K562 (cell line): ENCODE measurements around the gene FIGLA. TPM values are rescaled to one million over a fixed set of nuclear protein-coding genes. Genes with fewer than 3 reads are reported as not detected.

Experiments
- ATAC-seq: fragments of 200-7000 bp; cut with Tn5 transposase; 3 replicates; pipeline ENCODE4 v1.9.1; 2020; ENCODE audit warnings: moderate library complexity
- BruUV-seq: library from RNA; stranded (reverse); fragments of 400-500 nt; replicated peaks from 2 replicates; lab custom pipeline; 2021; lab: Mats Ljungman, UMichigan
- CTCF ChIA-PET: fragments of 300-600 bp; formaldehyde crosslinking; extraction: SDS; loops from one replicate; lab custom pipeline; 2021; ENCODE audit warnings: low intra/inter-chr PET ratio; lab: Yijun Ruan, JAX
- POLR2A ChIA-PET: fragments of 300-600, 350-650 bp; sonication (Branson Sonifier 250); formaldehyde crosslinking; extraction: SDS; loops from one replicate; lab custom pipeline; 2021; ENCODE audit warnings: antibody characterized with exemption, inconsistent platforms; lab: Yijun Ruan, JAX
- DNase-seq, 4 experiments: peaks; one replicate each; pipeline versions ENCODE4 v3.0.0 to v3.0.0-alpha.2; 2011 to 2018; ENCODE audit warnings: low spot score in 3 of 4, mixed read lengths in 3 of 4; ENCODE audit errors: extremely low read depth in 1 of 4
- FAIRE-seq: peaks from 2 replicates; lab custom pipeline; 2011; peaks lifted over from hg19 to GRCh38; lab: Jason Lieb, UNC
- H2AFZ ChIP-seq: 2 replicates; pipeline ENCODE4 v1.6.0; 2011; ENCODE audit warnings: low read depth, low read length, control low read depth, inconsistent platforms
- H3K27ac ChIP-seq: fragments of 200-600 bp; 3 replicates; pipeline ENCODE4 v1.8.0; 2011; ENCODE audit warnings: low read depth, mild to moderate bottlenecking, control low read depth, inconsistent platforms, low read length, moderate library complexity, mixed read lengths; ENCODE audit errors: extremely low read depth
- H3K27me3 ChIP-seq, 2 experiments: fragments of 300-600 bp in 1 of 2; 2 replicates in 1 of 2; 3 replicates in 1 of 2; pipeline versions ENCODE4 v1.6.0 to v1.8.0; 2011; ENCODE audit warnings: inconsistent platforms in 2 of 2, low read length in 2 of 2, mild to moderate bottlenecking in 1 of 2, mixed read lengths in 1 of 2, moderate library complexity in 1 of 2; ENCODE audit not compliant: control insufficient read depth in 2 of 2, insufficient read depth in 2 of 2
- H3K36me3 ChIP-seq: fragments of 300-600 bp; 3 replicates; pipeline ENCODE4 v1.8.0; 2011; ENCODE audit warnings: mild to moderate bottlenecking, low read length, inconsistent platforms; ENCODE audit not compliant: control insufficient read depth, insufficient read depth
- H3K4me1 ChIP-seq, 2 experiments: fragments of 200-600 bp in 1 of 2; replicated peaks in 1 of 2; 2 replicates in 1 of 2; 3 replicates in 1 of 2; pipeline versions ENCODE4 v1.5.1 to v1.8.0; 2011; ENCODE audit warnings: inconsistent platforms in 2 of 2, low read length in 2 of 2, mild to moderate bottlenecking in 1 of 2, mixed read lengths in 1 of 2, moderate library complexity in 1 of 2; ENCODE audit not compliant: control insufficient read depth in 2 of 2, insufficient read depth in 2 of 2
- H3K4me2 ChIP-seq: 2 replicates; pipeline ENCODE4 v1.6.1; 2011; ENCODE audit warnings: low read length, control low read depth, inconsistent platforms, mixed read lengths; ENCODE audit not compliant: insufficient read depth
- H3K4me3 ChIP-seq: fragments of 200-600 bp; sonication (generic), shearing (Covaris generic); 2 replicates; pipeline ENCODE4 v1.5.1; 2016; ENCODE audit warnings: control low read depth, inconsistent platforms
- H3K79me2 ChIP-seq: fragments of 200-600 bp; 3 replicates; pipeline ENCODE4 v1.8.0; 2011; ENCODE audit warnings: low read length, inconsistent platforms; ENCODE audit not compliant: control insufficient read depth, insufficient read depth
- H3K9ac ChIP-seq, 2 experiments: 2 replicates each; pipeline versions ENCODE4 v1.6.0 to v1.6.1; 2011; ENCODE audit warnings: low read depth in 2 of 2, low read length in 2 of 2, control low read depth in 1 of 2, inconsistent platforms in 1 of 2, mild to moderate bottlenecking in 1 of 2, mixed read lengths in 1 of 2; ENCODE audit not compliant: insufficient read depth in 1 of 2
- H3K9me1 ChIP-seq: one replicate; pipeline ENCODE4 v1.6.0; 2011; ENCODE audit warnings: inconsistent platforms, mild to moderate bottlenecking, low read length, moderate library complexity; ENCODE audit not compliant: control insufficient read depth, insufficient read depth
- H3K9me3 ChIP-seq: replicated peaks from 2 replicates; pipeline ENCODE4 v1.5.1; 2011; ENCODE audit warnings: low read depth, low read length, inconsistent platforms; ENCODE audit not compliant: control insufficient read depth, insufficient read depth
- H4K20me1 ChIP-seq: replicated peaks from 2 replicates; pipeline ENCODE4 v1.6.1; 2011; ENCODE audit warnings: low read length, inconsistent platforms, mixed read lengths; ENCODE audit not compliant: control insufficient read depth, insufficient read depth
- ARID1B ChIP-seq: fragments of 450-650 bp; IDR thresholded peaks from 2 replicates; pipeline ENCODE4 v1.6.1; 2016; ENCODE audit warnings: antibody characterized with exemption, mild to moderate bottlenecking, inconsistent platforms
- CHD1 ChIP-seq: fragments of 200-600 bp; sonication (generic); IDR thresholded peaks from one replicate; pipeline ENCODE4 v1.6.1; 2012; ENCODE audit warnings: mild to moderate bottlenecking, moderate library complexity, low read length, inconsistent platforms
- JUND ChIP-seq, 2 experiments: IDR thresholded peaks; 2 replicates in 1 of 2; 3 replicates in 1 of 2; pipeline ENCODE4 v1.6.1; 2011; ENCODE audit warnings: borderline replicate concordance in 2 of 2, low read depth in 2 of 2, low read length in 2 of 2, improper control_type of control experiment in 1 of 2, missing biosample characterization in 1 of 2, missing genetic modification characterization in 1 of 2, missing genetic modification reagents in 1 of 2
- PRDM10 ChIP-seq: fragments of 450-650 bp; IDR thresholded peaks from 2 replicates; pipeline ENCODE4 v1.6.1; 2018; ENCODE audit not compliant: partially characterized antibody
- RBFOX2 ChIP-seq: fragments of 200-400 bp; formaldehyde crosslinking; IDR thresholded peaks from 2 replicates; pipeline ENCODE4 v1.6.1; 2017; ENCODE audit warnings: low read depth, mild to moderate bottlenecking, low read length, moderate library complexity
- U2AF2 ChIP-seq: fragments of 200-400 bp; formaldehyde crosslinking; optimal IDR thresholded peaks from 2 replicates; pipeline ENCODE3; 2017; ENCODE audit warnings: low read depth, mild to moderate bottlenecking, low read length
- WGBS: fragments of 100-300 bp; shearing (Covaris generic); methylation state at CpG from one replicate; pipeline ENCODE4 v1.1.6; 2016; ENCODE audit warnings: low coverage, mixed read lengths; ENCODE audit not compliant: insufficient coverage; ENCODE audit errors: missing lambda C conversion rate; 5-methylcytosine and 5-hydroxymethylcytosine counted together
- in situ Hi-C: fragments of 300-500 bp; cut with MboI; formaldehyde crosslinking; loops from 4 replicates; pipeline ENCODE4 v1.15.0; 2018; ENCODE audit warnings: inconsistent platforms, mixed read lengths
- intact Hi-C: fragments of 100-400 bp; cut with micrococcal nuclease; formaldehyde crosslinking; loops from 2 replicates; pipeline ENCODE4 v1.14.2; 2022
- polyA plus RNA-seq, 8 experiments: library from polyadenylated mRNA; depleted of rRNA in 4 of 8; stranded (reverse) in 5 of 8; unstranded in 3 of 8; fragments of >200 nt; fragmentation: Nextera tagmentation in 2 of 8; fragmentation: Illumina TruSeq in 1 of 8; extraction: Ambion mirVana in 2 of 8; extraction: Trizol in 1 of 8; gene quantifications; 2 replicates each; pipeline versions ENCODE4 v1.2.1 to v1.2.3, GENCODE V29; 2011 to 2014; ENCODE audit warnings: inconsistent platforms in 1 of 8, missing spikeins in 1 of 8
- total RNA-seq, 7 experiments: library from RNA; depleted of rRNA in 6 of 7; stranded (reverse); fragments of >200 nt in 6 of 7; fragmentation: Illumina TruSeq in 2 of 7; extraction: Trizol in 2 of 7; gene quantifications; 2 replicates each; pipeline versions ENCODE4 v1.2.1 to v1.2.3, GENCODE V29; 2011 to 2021; ENCODE audit warnings: low replicate concordance in 1 of 7
- TF ChIP-seq, protein P1 (sequence below), 2 experiments: fragments of 450-650 bp; formaldehyde crosslinking in 1 of 2; IDR thresholded peaks; 2 replicates each; pipeline versions ENCODE4 v1.4.0 to v1.6.1; 2014 to 2020; ENCODE audit warnings: mild to moderate bottlenecking in 2 of 2, borderline replicate concordance in 1 of 2, low read depth in 1 of 2

Gene FIGLA
- total and polyA plus RNA-seq, 9 of the 15 experiments (the other 6 are each of a cell fraction or from before 2014, with no cell fraction given) = not detected

DNA sequence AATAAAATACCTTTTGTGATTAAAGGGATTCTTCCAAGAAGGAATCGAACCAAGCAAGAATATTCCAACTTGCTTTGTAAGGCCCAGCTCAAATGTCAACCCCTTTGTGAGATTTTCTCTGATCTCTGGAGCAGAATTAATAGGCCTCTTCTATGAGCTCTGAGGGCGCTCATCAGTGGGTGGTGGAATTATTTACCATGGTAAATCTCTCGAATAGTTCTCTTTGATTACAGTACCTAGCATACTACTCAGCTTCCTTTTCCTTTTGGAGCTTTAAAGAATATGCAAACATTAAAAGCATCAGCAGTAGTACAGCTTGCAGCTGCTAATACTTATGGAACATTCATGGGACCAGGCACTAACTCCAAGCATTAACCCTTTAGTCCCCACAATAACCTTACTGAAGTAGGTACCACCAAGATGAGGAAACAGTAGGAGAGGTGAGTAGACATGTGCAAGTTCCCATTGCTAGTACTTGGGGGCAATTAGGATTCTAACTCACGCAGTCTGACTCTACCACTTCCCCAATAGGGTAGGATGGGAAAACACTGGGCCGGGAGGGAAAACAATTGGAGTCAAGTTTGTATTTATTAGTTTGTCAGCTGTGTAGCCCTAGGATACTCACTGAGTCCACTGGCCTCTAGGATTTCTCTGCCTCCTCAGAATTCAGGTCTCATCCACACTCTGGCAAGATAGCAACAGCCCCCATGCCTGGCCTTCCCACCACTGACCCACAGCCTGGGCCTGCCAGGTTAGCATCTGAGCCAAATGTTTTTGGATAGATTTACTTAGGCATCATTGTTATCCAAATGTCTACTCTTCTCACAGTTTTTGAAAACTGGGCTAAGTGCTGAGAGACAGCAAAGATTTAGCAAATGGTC, 44.1 kb downstream of the FIGLA start:
- Histone ChIP-seq H3K9me1 (no peaks in the 10 kb centered on the region), H3K4me2 (no peak overlapping the region), H3K9me3 (no peaks in the 10 kb centered on the region), H3K36me3 (no peaks in the 10 kb centered on the region), H3K4me1 (peaks cover 4 to 6% of the 10 kb centered on the region in 2 experiments; a peak in 3 of 5 replicates), H3K79me2 (peaks cover 19% of the 10 kb centered on the region; the same call in 2 of the 3 replicates), H3K27me3 (no peaks in the 10 kb centered on the region), H2AFZ (no peak overlapping the region), H3K9ac (no peak overlapping the region), H3K4me3 (no peak overlapping the region), H3K27ac (no peak overlapping the region), H4K20me1 (no peaks in the 10 kb centered on the region)
- BruUV-seq = no TSS peak
- ChIA-PET CTCF (no interaction called here), POLR2A (interaction anchor here (0.6 kb wide), 1 partner anchor 1055 kb away, joined by 3 read pairs; no protein-coding TSS in a partner anchor)
- intact Hi-C loops (no loop called here), in situ Hi-C loops (no loop called here)
- DNase-seq (no peak), ATAC-seq (no peak), FAIRE-seq (no peak)
- WGBS = 85% methylated on average over 5 of the region's 5 CpGs
- TF ChIP-seq RBFOX2 = no peak
- no peak for TF ChIP-seq JUND (IDR thresholded peaks at IDR 0.05; ENCODE audit: borderline replicate concordance, low read depth, low read length)
- TF ChIP-seq JUND (tag; IDR thresholded peaks at IDR 0.05; ENCODE audit: borderline replicate concordance, low read depth, low read length) = no peak
- TF ChIP-seq U2AF2 = no peak
- TF ChIP-seq, protein P1, sequence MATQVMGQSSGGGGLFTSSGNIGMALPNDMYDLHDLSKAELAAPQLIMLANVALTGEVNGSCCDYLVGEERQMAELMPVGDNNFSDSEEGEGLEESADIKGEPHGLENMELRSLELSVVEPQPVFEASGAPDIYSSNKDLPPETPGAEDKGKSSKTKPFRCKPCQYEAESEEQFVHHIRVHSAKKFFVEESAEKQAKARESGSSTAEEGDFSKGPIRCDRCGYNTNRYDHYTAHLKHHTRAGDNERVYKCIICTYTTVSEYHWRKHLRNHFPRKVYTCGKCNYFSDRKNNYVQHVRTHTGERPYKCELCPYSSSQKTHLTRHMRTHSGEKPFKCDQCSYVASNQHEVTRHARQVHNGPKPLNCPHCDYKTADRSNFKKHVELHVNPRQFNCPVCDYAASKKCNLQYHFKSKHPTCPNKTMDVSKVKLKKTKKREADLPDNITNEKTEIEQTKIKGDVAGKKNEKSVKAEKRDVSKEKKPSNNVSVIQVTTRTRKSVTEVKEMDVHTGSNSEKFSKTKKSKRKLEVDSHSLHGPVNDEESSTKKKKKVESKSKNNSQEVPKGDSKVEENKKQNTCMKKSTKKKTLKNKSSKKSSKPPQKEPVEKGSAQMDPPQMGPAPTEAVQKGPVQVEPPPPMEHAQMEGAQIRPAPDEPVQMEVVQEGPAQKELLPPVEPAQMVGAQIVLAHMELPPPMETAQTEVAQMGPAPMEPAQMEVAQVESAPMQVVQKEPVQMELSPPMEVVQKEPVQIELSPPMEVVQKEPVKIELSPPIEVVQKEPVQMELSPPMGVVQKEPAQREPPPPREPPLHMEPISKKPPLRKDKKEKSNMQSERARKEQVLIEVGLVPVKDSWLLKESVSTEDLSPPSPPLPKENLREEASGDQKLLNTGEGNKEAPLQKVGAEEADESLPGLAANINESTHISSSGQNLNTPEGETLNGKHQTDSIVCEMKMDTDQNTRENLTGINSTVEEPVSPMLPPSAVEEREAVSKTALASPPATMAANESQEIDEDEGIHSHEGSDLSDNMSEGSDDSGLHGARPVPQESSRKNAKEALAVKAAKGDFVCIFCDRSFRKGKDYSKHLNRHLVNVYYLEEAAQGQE (IDR thresholded peaks at IDR 0.05; ENCODE audit: borderline replicate concordance) = no peak
- TF ChIP-seq, protein P1 (CRISPR knock-in tag; IDR thresholded peaks at IDR 0.05; ENCODE audit: low read depth) = no peak
- no peak for TF ChIP-seq ARID1B
- no peak for TF ChIP-seq PRDM10
- TF ChIP-seq CHD1 = no peak
